ENCODE data around the gene PTN.
"Not testable (repeated sequence)": the region's sequence is repeated elsewhere in the genome, so short reads cannot be mapped to it uniquely, and the experiment has no call there.

Gene PTN

GRCh38 chr7:137258552-137258951 is 85.0 kb downstream of the PTN start:
- DNase-seq = no peak

- DNase-seq = no peak
Measured at GRCh38 chr7:137254766-137255165, 88.8 kb downstream of the PTN start.

- DNase-seq = no peak
Measured at GRCh38 chr7:137245890-137246289, 97.6 kb downstream of the PTN start.

- DNase-seq = no peak
Measured at GRCh38 chr7:137245186-137245585, 98.3 kb downstream of the PTN start.

- no peak for DNase-seq
Measured at GRCh38 chr7:137243741-137244140, 99.8 kb downstream of the PTN start.

GRCh38 chr7:137242616-137243015 is 100.9 kb downstream of the PTN start:
- no peak for DNase-seq

GRCh38 chr7:137241655-137242360 is 101.7 kb downstream of the PTN start:
- no peak for DNase-seq

- not testable (repeated sequence) for DNase-seq
Measured at GRCh38 chr7:137239186-137239585, 104.3 kb downstream of the PTN start.

GRCh38 chr7:137235434-137235833 is 108.1 kb downstream of the PTN start:
- no peak for DNase-seq

- DNase-seq = no peak
Measured at GRCh38 chr7:137231167-137231566, 112.4 kb downstream of the PTN start.

- no peak for DNase-seq
Measured at GRCh38 chr7:137221467-137221866, 122.1 kb downstream of the PTN start.

GRCh38 chr7:137213744-137214143 is 129.8 kb downstream of the PTN start:
- DNase-seq = no peak

GRCh38 chr7:137209151-137209817 is 134.2 kb downstream of the PTN start:
- DNase-seq = no peak

- no peak for DNase-seq
Measured at GRCh38 chr7:137206770-137207169, 136.8 kb downstream of the PTN start.

- no peak for DNase-seq
Measured at GRCh38 chr7:137204246-137204645, 139.3 kb downstream of the PTN start.

GRCh38 chr7:137203351-137203750 is 140.2 kb downstream of the PTN start:
- no peak for DNase-seq

- no peak for DNase-seq
Measured at GRCh38 chr7:137196648-137197047, 146.9 kb downstream of the PTN start.

- DNase-seq = no peak
Measured at GRCh38 chr7:137195996-137196395, 147.5 kb downstream of the PTN start.

- DNase-seq = peak; percentile 31
Measured at GRCh38 chr7:137181619-137182018, 161.9 kb downstream of the PTN start.

All from SHP77 treated with DMSO at 0.1 percent for 48 hours (cell line).